HG03108 (cell line): ENCODE data around the gene SRD5A1.

ENCODE experiments used
- ATAC-seq: cut with Tn5 transposase; IDR thresholded peaks from one replicate; pipeline ENCODE4 v1.9.1; 2021; ENCODE audit warnings: moderate library complexity; ENCODE audit not compliant: unreplicated experiment

SRD5A1 gene

DNA sequence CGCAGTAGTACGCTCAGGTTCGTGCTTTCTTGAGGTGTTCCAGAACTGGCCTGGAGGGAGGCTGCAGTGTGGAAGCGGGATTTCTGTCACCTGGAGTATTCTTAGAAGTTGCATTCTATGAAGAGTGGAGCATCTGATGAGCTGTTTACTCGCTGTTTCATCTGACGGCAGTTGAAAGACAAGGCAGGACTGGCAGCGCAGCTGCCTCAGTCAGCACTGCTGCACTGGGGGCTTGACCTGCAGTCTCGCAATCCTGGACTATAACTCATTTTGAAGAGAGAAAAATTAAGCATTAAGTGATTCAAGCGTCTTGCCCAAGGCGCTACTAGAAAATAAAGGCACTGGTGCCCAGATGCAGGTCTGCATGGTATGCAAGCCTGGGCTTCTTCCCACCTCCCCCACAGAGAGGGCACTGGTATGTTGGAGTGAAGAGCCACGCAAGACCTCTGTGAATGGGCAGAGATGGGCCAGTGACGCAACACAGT is 90.6 kb downstream of the SRD5A1 start:
- ATAC-seq = no peak
